Measurements from ENCODE around the gene TM9SF2. TPM values are rescaled to one million over a fixed set of nuclear protein-coding genes. Genes with fewer than 3 reads are reported as not detected.
A peak's percentile ranks its signal among the peaks of the same experiment; 100 is the strongest.

The TM9SF2 gene
- total and polyA plus RNA-seq, 9 of the 15 experiments (the other 6 are each of a cell fraction or from before 2014, with no cell fraction given): 23.3 to 83.2 (median 55.1) TPM

DNA sequence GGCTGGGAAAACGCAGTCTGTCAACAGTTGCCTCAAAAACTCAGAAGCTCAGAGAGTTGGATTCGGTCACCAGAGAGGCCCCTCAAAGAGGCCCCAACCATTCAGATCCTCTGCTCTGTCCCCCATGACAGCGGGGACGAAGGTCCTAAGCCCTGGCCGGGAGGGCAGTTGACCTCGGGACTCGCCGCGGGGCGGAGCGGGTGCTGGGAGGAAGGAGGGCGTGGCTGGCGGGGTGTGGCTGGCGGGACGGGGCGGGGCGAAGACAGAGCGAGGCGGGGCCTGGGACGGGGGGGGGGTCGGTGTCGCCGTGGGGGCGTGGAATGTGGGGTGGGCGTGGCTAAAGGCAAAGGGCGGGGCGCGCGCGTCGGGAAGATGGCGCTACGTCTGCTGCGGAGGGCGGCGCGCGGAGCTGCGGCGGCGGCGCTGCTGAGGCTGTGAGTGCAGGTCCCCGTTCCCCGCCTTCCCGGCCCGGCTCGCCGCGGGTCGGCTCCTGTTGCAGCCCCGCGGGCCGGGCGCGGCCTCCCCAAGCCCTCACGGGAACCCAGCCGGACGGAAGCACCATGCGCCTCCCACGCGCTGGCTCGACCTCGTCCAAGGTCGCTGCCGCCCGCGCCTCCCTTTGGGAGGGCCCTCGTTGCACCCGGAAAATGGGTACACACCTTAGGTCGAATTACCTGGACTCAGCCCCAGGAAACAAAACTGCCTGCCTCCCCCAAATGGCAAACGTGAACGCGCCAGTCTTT, 105.2 kb downstream of the TM9SF2 start, which contains the start of gene CLYBL (continued):
- TF ChIP-seq, protein P1, sequence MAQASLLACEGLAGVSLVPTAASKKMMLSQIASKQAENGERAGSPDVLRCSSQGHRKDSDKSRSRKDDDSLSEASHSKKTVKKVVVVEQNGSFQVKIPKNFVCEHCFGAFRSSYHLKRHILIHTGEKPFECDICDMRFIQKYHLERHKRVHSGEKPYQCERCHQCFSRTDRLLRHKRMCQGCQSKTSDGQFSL (CRISPR knock-in tag; IDR thresholded peaks at IDR 0.05): no peak
- TF ChIP-seq, protein P1 (tag; IDR thresholded peaks at IDR 0.05): 0 out of 4 replicates have a peak, but pooled peaks of 1 of the 2 experiments have one; percentile 32
- peak; percentile 51; the same call in 1 of the 2 replicates for TF ChIP-seq CREM (IDR thresholded peaks at IDR 0.05; ENCODE audit: low read depth)
- no peak for TF ChIP-seq CHCHD3 (CRISPR knock-in tag; IDR thresholded peaks at IDR 0.05)
- peak; percentile 73 to 87 for TF ChIP-seq NONO (IDR thresholded peaks at IDR 0.05; ENCODE audit: low read depth in 2 of 2, low read length in 1 of 2)
- TF ChIP-seq RBFOX2 (IDR thresholded peaks at IDR 0.05; ENCODE audit: low read depth, low read length): peak; percentile 85
- peak; percentile 65 for TF ChIP-seq CBX1 (IDR thresholded peaks at IDR 0.05; ENCODE audit: low read depth)
- no peak for TF ChIP-seq ZNF77 (CRISPR knock-in tag; IDR thresholded peaks at IDR 0.05)
- no peak for TF ChIP-seq FOS (IDR thresholded peaks at IDR 0.05; ENCODE audit: extremely low read depth, insufficient read length)
- no peak for TF ChIP-seq KLF16 (IDR thresholded peaks at IDR 0.05)
- TF ChIP-seq ZC3H8 (IDR thresholded peaks at IDR 0.05): no peak
- TF ChIP-seq CBFA2T3 (IDR thresholded peaks at IDR 0.05): no peak
- 0 out of 2 replicates have a peak, but pooled peaks have one; percentile 32 for TF ChIP-seq ETS1 (conservative IDR thresholded peaks at IDR 0.05; ENCODE audit: control insufficient read depth, low read depth, low read length)
- TF ChIP-seq ETV1 (tag; conservative IDR thresholded peaks at IDR 0.05; ENCODE audit: low read depth): peak; percentile 52
- no peak for TF ChIP-seq ZNF76 (CRISPR knock-in tag; IDR thresholded peaks at IDR 0.05; ENCODE audit: borderline replicate concordance)
- TF ChIP-seq RB1 (IDR thresholded peaks at IDR 0.05; ENCODE audit: low read depth): peak; percentile 66; the same call in 1 of the 2 replicates
- TF ChIP-seq ZBTB33 (CRISPR knock-in tag; IDR thresholded peaks at IDR 0.05): peak; percentile 57; the same call in 1 of the 2 replicates
- TF ChIP-seq, protein P2, sequence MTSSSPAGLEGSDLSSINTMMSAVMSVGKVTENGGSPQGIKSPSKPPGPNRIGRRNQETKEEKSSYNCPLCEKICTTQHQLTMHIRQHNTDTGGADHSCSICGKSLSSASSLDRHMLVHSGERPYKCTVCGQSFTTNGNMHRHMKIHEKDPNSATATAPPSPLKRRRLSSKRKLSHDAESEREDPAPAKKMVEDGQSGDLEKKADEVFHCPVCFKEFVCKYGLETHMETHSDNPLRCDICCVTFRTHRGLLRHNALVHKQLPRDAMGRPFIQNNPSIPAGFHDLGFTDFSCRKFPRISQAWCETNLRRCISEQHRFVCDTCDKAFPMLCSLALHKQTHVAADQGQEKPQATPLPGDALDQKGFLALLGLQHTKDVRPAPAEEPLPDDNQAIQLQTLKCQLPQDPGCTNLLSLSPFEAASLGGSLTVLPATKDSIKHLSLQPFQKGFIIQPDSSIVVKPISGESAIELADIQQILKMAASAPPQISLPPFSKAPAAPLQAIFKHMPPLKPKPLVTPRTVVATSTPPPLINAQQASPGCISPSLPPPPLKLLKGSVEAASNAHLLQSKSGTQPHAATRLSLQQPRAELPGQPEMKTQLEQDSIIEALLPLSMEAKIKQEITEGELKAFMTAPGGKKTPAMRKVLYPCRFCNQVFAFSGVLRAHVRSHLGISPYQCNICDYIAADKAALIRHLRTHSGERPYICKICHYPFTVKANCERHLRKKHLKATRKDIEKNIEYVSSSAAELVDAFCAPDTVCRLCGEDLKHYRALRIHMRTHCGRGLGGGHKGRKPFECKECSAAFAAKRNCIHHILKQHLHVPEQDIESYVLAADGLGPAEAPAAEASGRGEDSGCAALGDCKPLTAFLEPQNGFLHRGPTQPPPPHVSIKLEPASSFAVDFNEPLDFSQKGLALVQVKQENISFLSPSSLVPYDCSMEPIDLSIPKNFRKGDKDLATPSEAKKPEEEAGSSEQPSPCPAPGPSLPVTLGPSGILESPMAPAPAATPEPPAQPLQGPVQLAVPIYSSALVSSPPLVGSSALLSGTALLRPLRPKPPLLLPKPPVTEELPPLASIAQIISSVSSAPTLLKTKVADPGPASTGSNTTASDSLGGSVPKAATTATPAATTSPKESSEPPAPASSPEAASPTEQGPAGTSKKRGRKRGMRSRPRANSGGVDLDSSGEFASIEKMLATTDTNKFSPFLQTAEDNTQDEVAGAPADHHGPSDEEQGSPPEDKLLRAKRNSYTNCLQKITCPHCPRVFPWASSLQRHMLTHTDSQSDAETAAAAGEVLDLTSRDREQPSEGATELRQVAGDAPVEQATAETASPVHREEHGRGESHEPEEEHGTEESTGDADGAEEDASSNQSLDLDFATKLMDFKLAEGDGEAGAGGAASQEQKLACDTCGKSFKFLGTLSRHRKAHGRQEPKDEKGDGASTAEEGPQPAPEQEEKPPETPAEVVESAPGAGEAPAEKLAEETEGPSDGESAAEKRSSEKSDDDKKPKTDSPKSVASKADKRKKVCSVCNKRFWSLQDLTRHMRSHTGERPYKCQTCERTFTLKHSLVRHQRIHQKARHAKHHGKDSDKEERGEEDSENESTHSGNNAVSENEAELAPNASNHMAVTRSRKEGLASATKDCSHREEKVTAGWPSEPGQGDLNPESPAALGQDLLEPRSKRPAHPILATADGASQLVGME (CRISPR knock-in tag; IDR thresholded peaks at IDR 0.05): no peak
